Measurements from ENCODE around the gene NIN. TPM values are rescaled to one million over a fixed set of nuclear protein-coding genes. Genes with fewer than 3 reads are reported as not detected.

NIN gene
- total and polyA plus RNA-seq, 10 donors: 11.8 to 139 (median 94.4) TPM

DNA sequence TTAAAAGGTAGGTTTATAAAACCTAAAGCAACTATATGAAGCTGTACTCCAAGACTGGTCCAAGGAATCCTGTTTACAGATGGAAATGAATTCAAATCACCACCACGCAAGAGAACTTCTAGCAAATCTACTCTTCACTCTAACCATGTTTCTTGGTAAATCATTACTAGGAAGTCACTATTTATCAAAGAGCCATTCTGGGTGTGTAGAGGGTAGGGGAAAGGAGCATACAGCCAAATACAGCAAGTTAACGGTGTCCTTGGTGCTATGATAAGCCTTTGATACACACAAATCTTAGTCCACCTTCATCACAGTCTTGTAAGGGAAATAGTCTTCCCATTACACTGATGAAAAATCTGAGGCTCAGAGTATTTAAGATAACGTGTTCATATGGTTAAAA, 16.8 kb downstream of the NIN start:
- no peak for DNase-seq
- Histone ChIP-seq H3K4me1 (peaks cover 28 to 92% (median 53%) of the 10 kb centered on the region in 6 donors), H3K27ac (peak overlapping the region in 6 of 8 donors; percentile 64 to 87 (median 84)), H3K36me3 (peaks cover 0 to 38% (median 0%) of the 10 kb centered on the region in 6 donors), H3K9me3 (peaks cover 0 to 10% (median 0%) of the 10 kb centered on the region in 8 donors), H3K27me3 (replicated peaks in 1 of 7) (no peaks in the 10 kb centered on the region), H3K4me3 (peak overlapping the region in 1 of 8 donors; percentile 9)
- intact Hi-C loops (cut with DNase I; ENCODE audit: low total_unique reads): no loop called here
- TF ChIP-seq, protein P1, sequence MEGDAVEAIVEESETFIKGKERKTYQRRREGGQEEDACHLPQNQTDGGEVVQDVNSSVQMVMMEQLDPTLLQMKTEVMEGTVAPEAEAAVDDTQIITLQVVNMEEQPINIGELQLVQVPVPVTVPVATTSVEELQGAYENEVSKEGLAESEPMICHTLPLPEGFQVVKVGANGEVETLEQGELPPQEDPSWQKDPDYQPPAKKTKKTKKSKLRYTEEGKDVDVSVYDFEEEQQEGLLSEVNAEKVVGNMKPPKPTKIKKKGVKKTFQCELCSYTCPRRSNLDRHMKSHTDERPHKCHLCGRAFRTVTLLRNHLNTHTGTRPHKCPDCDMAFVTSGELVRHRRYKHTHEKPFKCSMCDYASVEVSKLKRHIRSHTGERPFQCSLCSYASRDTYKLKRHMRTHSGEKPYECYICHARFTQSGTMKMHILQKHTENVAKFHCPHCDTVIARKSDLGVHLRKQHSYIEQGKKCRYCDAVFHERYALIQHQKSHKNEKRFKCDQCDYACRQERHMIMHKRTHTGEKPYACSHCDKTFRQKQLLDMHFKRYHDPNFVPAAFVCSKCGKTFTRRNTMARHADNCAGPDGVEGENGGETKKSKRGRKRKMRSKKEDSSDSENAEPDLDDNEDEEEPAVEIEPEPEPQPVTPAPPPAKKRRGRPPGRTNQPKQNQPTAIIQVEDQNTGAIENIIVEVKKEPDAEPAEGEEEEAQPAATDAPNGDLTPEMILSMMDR (IDR thresholded peaks at IDR 0.05 in 8 of 11, conservative IDR thresholded peaks at IDR 0.05 in 3 of 11): no peak
- TF ChIP-seq POLR2A (IDR thresholded peaks at IDR 0.05) (no peak), POLR2AphosphoS5 (IDR thresholded peaks at IDR 0.05) (no peak)
- 74 to 82% (median 80%) methylated on average over 3 of the region's 3 CpGs for WGBS, 5 donors

GRCh38 chr14:50813544-50813863, 17.5 kb downstream of the NIN start:
- DNase-seq: no peak
- 14 to 30% (median 22%) methylated on average over 2 of the region's 2 CpGs for WGBS, 5 donors
- peak overlapping the region; percentile 60 to 87 (median 78) for H3K27ac ChIP-seq
- H3K27me3 ChIP-seq (replicated peaks in 1 of 7): no peaks in the 10 kb centered on the region
- peaks cover 28 to 88% (median 51%) of the 10 kb centered on the region in 6 donors for H3K4me1 ChIP-seq
- H3K36me3 ChIP-seq: peaks cover 0 to 38% (median 0%) of the 10 kb centered on the region in 6 donors
- intact Hi-C loops (cut with DNase I; ENCODE audit: low total_unique reads): no loop called here
- TF ChIP-seq POLR2A (IDR thresholded peaks at IDR 0.05) (no peak), POLR2AphosphoS5 (IDR thresholded peaks at IDR 0.05) (no peak)
- TF ChIP-seq, protein P1 (IDR thresholded peaks at IDR 0.05 in 8 of 11, conservative IDR thresholded peaks at IDR 0.05 in 3 of 11): no peak
- peak overlapping the region in 3 of 8 donors; percentile 1 to 49 (median 11) for H3K4me3 ChIP-seq
- H3K9me3 ChIP-seq: peaks cover 0 to 10% (median 0%) of the 10 kb centered on the region in 8 donors

GRCh38 chr14:50812856-50813543, 18.0 kb downstream of the NIN start:
- TF ChIP-seq, protein P1 (IDR thresholded peaks at IDR 0.05 in 8 of 11, conservative IDR thresholded peaks at IDR 0.05 in 3 of 11): no peak
- TF ChIP-seq POLR2A (IDR thresholded peaks at IDR 0.05) (no peak), POLR2AphosphoS5 (IDR thresholded peaks at IDR 0.05) (no peak)
- peaks cover 0 to 38% (median 0%) of the 10 kb centered on the region in 6 donors for H3K36me3 ChIP-seq
- 46 to 67% (median 52%) methylated on average over 8 of the region's 8 CpGs for WGBS, 5 donors
- H3K27me3 ChIP-seq (replicated peaks in 1 of 7): no peaks in the 10 kb centered on the region
- peaks cover 28 to 87% (median 51%) of the 10 kb centered on the region in 6 donors for H3K4me1 ChIP-seq
- intact Hi-C loops (cut with DNase I; ENCODE audit: low total_unique reads): no loop called here
- peak overlapping the region in 3 of 8 donors; percentile 1 to 49 (median 11) for H3K4me3 ChIP-seq
- peaks cover 0 to 10% (median 0%) of the 10 kb centered on the region in 8 donors for H3K9me3 ChIP-seq
- DNase-seq: no peak
- peak overlapping the region; percentile 60 to 87 (median 78) for H3K27ac ChIP-seq

- intact Hi-C loops (cut with DNase I; ENCODE audit: low total_unique reads): no loop called here
- Histone ChIP-seq H3K4me3 (peak overlapping the region in 1 of 8 donors; percentile 49), H3K9me3 (peaks cover 0 to 10% (median 0%) of the 10 kb centered on the region in 8 donors), H3K4me1 (peaks cover 28 to 87% (median 48%) of the 10 kb centered on the region in 6 donors), H3K27ac (peak overlapping the region in 7 of 8 donors; percentile 64 to 87 (median 84)), H3K36me3 (peaks cover 0 to 38% (median 0%) of the 10 kb centered on the region in 6 donors), H3K27me3 (replicated peaks in 1 of 7) (no peaks in the 10 kb centered on the region)
- WGBS, 5 donors: 62 to 84% (median 77%) methylated on average over 2 of the region's 2 CpGs
- DNase-seq: no peak
- TF ChIP-seq, protein P1 (IDR thresholded peaks at IDR 0.05 in 8 of 11, conservative IDR thresholded peaks at IDR 0.05 in 3 of 11): no peak
- TF ChIP-seq POLR2A (IDR thresholded peaks at IDR 0.05) (no peak), POLR2AphosphoS5 (IDR thresholded peaks at IDR 0.05) (no peak)
These were observed 18.8 kb downstream of the NIN start for GRCh38 chr14:50812180-50812579.
